HepG2 (cell line): ENCODE results near the gene CEP78. TPM values are rescaled to one million over a fixed set of nuclear protein-coding genes. Genes with fewer than 3 reads are reported as not detected.

Experiments used
- BATF2 ChIP-seq: sonication (generic); formaldehyde crosslinking; IDR thresholded peaks from 2 replicates; pipeline ENCODE4 v1.8.0; 2022; ENCODE audit warnings: mild to moderate bottlenecking, missing genetic modification reagents, moderate library complexity
- HMGXB4 ChIP-seq, 2 experiments: sonication (generic) in 1 of 2; formaldehyde crosslinking in 1 of 2; IDR thresholded peaks; 2 replicates each; pipeline versions ENCODE4 v1.4.0 to v1.6.1; 2018 to 2020; ENCODE audit warnings: missing genetic modification reagents in 2 of 2, borderline replicate concordance in 1 of 2, low read depth in 1 of 2, mild to moderate bottlenecking in 1 of 2, missing biosample characterization in 1 of 2
- NFE2L1 ChIP-seq: sonication (generic); formaldehyde crosslinking; IDR thresholded peaks from 2 replicates; pipeline ENCODE4 v1.4.0; 2020; ENCODE audit warnings: missing genetic modification reagents, mild to moderate bottlenecking, borderline replicate concordance
- NR2F6 ChIP-seq, 2 experiments: IDR thresholded peaks; 2 replicates each; pipeline ENCODE4 v1.6.1; 2016; ENCODE audit warnings: antibody characterized with exemption in 1 of 2, mild to moderate bottlenecking in 1 of 2
- PCBP2 ChIP-seq: fragments of 200-400 bp; formaldehyde crosslinking; optimal IDR thresholded peaks from 2 replicates; pipeline ENCODE3; 2018; ENCODE audit warnings: low read length, low read depth; ENCODE audit not compliant: poor library complexity, severe bottlenecking
- RXRB ChIP-seq: IDR thresholded peaks from 2 replicates; pipeline ENCODE4 v1.6.1; 2016; ENCODE audit warnings: borderline replicate concordance, missing genetic modification reagents, missing compliant biosample characterization
- SIX1 ChIP-seq: sonication (generic); formaldehyde crosslinking; IDR thresholded peaks from 2 replicates; pipeline ENCODE4 v1.4.0; 2020; ENCODE audit warnings: missing genetic modification reagents, borderline replicate concordance
- ZBTB38 ChIP-seq: sonication (generic); formaldehyde crosslinking; IDR thresholded peaks from 2 replicates; pipeline ENCODE4 v1.5.1; 2020; ENCODE audit warnings: mild to moderate bottlenecking, missing genetic modification reagents
- ZHX1 ChIP-seq: sonication (generic); formaldehyde crosslinking; IDR thresholded peaks from 2 replicates; pipeline ENCODE4 v1.8.1; 2022; ENCODE audit warnings: low read depth, mild to moderate bottlenecking, missing genetic modification reagents
- ZNF101 ChIP-seq: sonication (generic); formaldehyde crosslinking; IDR thresholded peaks from 2 replicates; pipeline ENCODE4 v1.4.0; 2020; ENCODE audit warnings: mild to moderate bottlenecking, low read depth, missing genetic modification reagents, borderline replicate concordance
- ZNF121 ChIP-seq: sonication (generic); formaldehyde crosslinking; IDR thresholded peaks from 2 replicates; pipeline ENCODE4 v1.5.0; 2020; ENCODE audit warnings: mild to moderate bottlenecking, missing genetic modification reagents
- ZNF629 ChIP-seq: sonication (generic); formaldehyde crosslinking; conservative IDR thresholded peaks from 2 replicates; pipeline ENCODE4 v1.5.0; 2020; ENCODE audit warnings: missing genetic modification reagents
- ZUFSP ChIP-seq: sonication (generic); formaldehyde crosslinking; IDR thresholded peaks from 2 replicates; pipeline ENCODE4 v1.9.0; 2021; ENCODE audit warnings: missing genetic modification reagents, mild to moderate bottlenecking, borderline replicate concordance
- polyA plus RNA-seq, 8 experiments: library from polyadenylated mRNA; depleted of rRNA in 3 of 8; stranded (reverse) in 7 of 8; unstranded in 1 of 8; fragments of >200 nt; fragmentation: Illumina TruSeq in 4 of 8; extraction: Trizol in 4 of 8; gene quantifications; 2 replicates each; pipeline versions ENCODE4 v1.2.1 to v1.2.3, GENCODE V29; 2011 to 2016; ENCODE audit warnings: low read depth in 4 of 8, missing spikeins in 1 of 8, mixed read lengths in 1 of 8; ENCODE audit not compliant: insufficient read depth in 1 of 8
- total RNA-seq, 5 experiments: library from RNA; depleted of rRNA; stranded (reverse); fragments of >200 nt; fragmentation: Illumina TruSeq; extraction: Trizol; gene quantifications; 2 replicates each; pipeline ENCODE4 v1.2.3, GENCODE V29; 2016; ENCODE audit warnings: low read depth in 1 of 5
- TF ChIP-seq, protein P1 (sequence below): sonication (generic); formaldehyde crosslinking; conservative IDR thresholded peaks from 2 replicates; pipeline ENCODE4 v1.5.0; 2020; ENCODE audit warnings: missing genetic modification reagents
- TF ChIP-seq, protein P2 (sequence below), 2 experiments: sonication (generic) in 1 of 2; formaldehyde crosslinking in 1 of 2; IDR thresholded peaks; 2 replicates each; pipeline versions ENCODE4 v1.5.1 to v1.6.1; 2011 to 2020; ENCODE audit warnings: borderline replicate concordance in 1 of 2, low read depth in 1 of 2, low read length in 1 of 2, mild to moderate bottlenecking in 1 of 2, missing genetic modification reagents in 1 of 2, moderate library complexity in 1 of 2

The CEP78 gene
- total and polyA plus RNA-seq, 2 of the 13 experiments (the other 11 are each of a cell fraction or from before 2014, with no cell fraction given) = 5.1 to 30.8 TPM

DNA sequence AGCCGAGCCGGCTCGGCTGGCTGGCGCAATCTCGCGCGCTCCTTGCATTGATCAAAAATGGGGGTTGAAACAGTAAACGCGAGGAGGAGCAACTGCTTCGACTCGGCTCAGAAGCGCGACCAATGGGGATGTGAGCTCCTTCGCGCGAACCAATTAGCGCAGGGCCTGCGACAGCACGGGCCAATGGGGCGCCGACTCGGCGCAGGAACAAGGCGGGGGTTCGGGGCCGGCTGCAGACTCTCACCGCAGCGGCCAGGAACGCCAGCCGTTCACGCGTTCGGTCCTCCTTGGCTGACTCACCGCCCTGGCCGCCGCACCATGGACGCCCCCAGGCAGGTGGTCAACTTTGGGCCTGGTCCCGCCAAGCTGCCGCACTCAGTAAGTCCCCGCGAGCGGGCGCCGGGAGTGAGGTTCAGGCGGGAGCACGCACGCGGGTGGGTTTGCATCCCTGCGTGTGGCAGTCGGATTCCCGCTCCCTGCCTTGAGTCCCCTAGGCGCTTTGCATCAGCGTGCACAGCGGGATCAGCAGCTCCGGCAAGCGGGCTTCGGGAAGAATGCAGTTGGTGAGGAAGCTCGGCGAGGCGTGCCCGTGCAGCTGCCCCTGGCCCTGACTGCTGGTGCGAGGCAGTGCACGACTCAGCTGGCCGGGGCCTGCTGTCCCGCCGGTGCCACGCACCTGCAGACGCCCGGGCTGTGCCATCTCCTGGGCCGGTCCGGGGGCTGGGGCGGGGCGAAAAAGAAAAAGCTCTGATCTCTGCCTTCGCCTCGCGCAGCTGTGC, 61.2 kb downstream of the CEP78 start, which contains the start of gene PSAT1 (continued):
- peak; percentile 15 to 77; a peak in 3 of 4 replicates for TF ChIP-seq HMGXB4 (CRISPR knock-in tag; IDR thresholded peaks at IDR 0.05; ENCODE audit: borderline replicate concordance in 1 of 2, low read depth in 1 of 2)
- TF ChIP-seq PCBP2 = no peak
- TF ChIP-seq NFE2L1 (CRISPR knock-in tag) = no peak
- TF ChIP-seq, protein P1, sequence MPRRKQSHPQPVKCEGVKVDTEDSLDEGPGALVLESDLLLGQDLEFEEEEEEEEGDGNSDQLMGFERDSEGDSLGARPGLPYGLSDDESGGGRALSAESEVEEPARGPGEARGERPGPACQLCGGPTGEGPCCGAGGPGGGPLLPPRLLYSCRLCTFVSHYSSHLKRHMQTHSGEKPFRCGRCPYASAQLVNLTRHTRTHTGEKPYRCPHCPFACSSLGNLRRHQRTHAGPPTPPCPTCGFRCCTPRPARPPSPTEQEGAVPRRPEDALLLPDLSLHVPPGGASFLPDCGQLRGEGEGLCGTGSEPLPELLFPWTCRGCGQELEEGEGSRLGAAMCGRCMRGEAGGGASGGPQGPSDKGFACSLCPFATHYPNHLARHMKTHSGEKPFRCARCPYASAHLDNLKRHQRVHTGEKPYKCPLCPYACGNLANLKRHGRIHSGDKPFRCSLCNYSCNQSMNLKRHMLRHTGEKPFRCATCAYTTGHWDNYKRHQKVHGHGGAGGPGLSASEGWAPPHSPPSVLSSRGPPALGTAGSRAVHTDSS (CRISPR knock-in tag) = no peak
- TF ChIP-seq ZHX1 (CRISPR knock-in tag) = peak; percentile 91; the same call in 1 of the 2 replicates
- TF ChIP-seq BATF2 (CRISPR knock-in tag) = 0 out of 2 replicates have a peak, but pooled peaks have one; percentile 20
- no peak for TF ChIP-seq ZNF101
- TF ChIP-seq ZBTB38 (CRISPR knock-in tag) = peak; percentile 47
- peak; percentile 12; the same call in 1 of the 2 replicates for TF ChIP-seq RXRB
- TF ChIP-seq ZUFSP (CRISPR knock-in tag) = no peak
- TF ChIP-seq ZNF121 = peak; percentile 27; the same call in 1 of the 2 replicates
- no peak for TF ChIP-seq SIX1 (CRISPR knock-in tag)
- TF ChIP-seq NR2F6 (IDR thresholded peaks at IDR 0.05) = no peak
- TF ChIP-seq NR2F6 (CRISPR knock-in tag; IDR thresholded peaks at IDR 0.05) = no peak
- no peak for TF ChIP-seq ZNF629
- TF ChIP-seq, protein P2, sequence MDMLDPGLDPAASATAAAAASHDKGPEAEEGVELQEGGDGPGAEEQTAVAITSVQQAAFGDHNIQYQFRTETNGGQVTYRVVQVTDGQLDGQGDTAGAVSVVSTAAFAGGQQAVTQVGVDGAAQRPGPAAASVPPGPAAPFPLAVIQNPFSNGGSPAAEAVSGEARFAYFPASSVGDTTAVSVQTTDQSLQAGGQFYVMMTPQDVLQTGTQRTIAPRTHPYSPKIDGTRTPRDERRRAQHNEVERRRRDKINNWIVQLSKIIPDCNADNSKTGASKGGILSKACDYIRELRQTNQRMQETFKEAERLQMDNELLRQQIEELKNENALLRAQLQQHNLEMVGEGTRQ (IDR thresholded peaks at IDR 0.05; ENCODE audit: low read depth, low read length) = no peak
- TF ChIP-seq, protein P2 (CRISPR knock-in tag; IDR thresholded peaks at IDR 0.05; ENCODE audit: borderline replicate concordance) = peak; percentile 49; the same call in 1 of the 2 replicates
